Suprapubic skin (tissue), 4 donors: Measurements from ENCODE around the gene TMEM184C. TPM values are rescaled to one million over a fixed set of nuclear protein-coding genes. Genes with fewer than 3 reads are reported as not detected.

Experiments used
- DNase-seq, 2 donors: peaks; one replicate each; pipeline ENCODE4 v3.0.0-alpha.2; 2019; ENCODE audit warnings: low spot score in 2 of 2
- H3K27ac ChIP-seq: fragments of 200-600 bp; sonication (generic); one replicate; pipeline ENCODE4 v1.5.1; 2019
- H3K27me3 ChIP-seq: fragments of 200-600 bp; sonication (generic); one replicate; pipeline ENCODE4 v1.5.1; 2019
- H3K36me3 ChIP-seq: fragments of 200-600 bp; sonication (generic); one replicate; pipeline ENCODE4 v1.5.1; 2019
- H3K4me1 ChIP-seq: fragments of 200-600 bp; sonication (generic); one replicate; pipeline ENCODE4 v1.5.1; 2019
- H3K4me3 ChIP-seq: fragments of 200-600 bp; sonication (generic); one replicate; pipeline ENCODE4 v1.5.1; 2019; ENCODE audit warnings: mild to moderate bottlenecking
- H3K9me3 ChIP-seq: fragments of 200-600 bp; sonication (generic); one replicate; pipeline ENCODE4 v1.5.1; 2019
- CTCF ChIP-seq, 2 donors: fragments of 200-600 bp in 1 of 2; fragments of 450-650 bp in 1 of 2; sonication (generic) in 1 of 2; IDR thresholded peaks; one replicate each; pipeline ENCODE4 v1.5.1; 2016 to 2019; ENCODE audit warnings: antibody characterized with exemption in 2 of 2, mild to moderate bottlenecking in 1 of 2, moderate library complexity in 1 of 2
- EP300 ChIP-seq: sonication (generic); formaldehyde crosslinking; IDR thresholded peaks from one replicate; pipeline ENCODE4 v1.6.1; 2017; ENCODE audit warnings: antibody characterized with exemption
- POLR2A ChIP-seq, 2 donors: fragments of 450-650 bp; IDR thresholded peaks; one replicate each; pipeline ENCODE4 v1.6.1; 2017; ENCODE audit warnings: antibody characterized with exemption in 2 of 2, mild to moderate bottlenecking in 2 of 2, moderate library complexity in 2 of 2
- POLR2AphosphoS5 ChIP-seq, 3 donors: sonication (generic); formaldehyde crosslinking; IDR thresholded peaks; one replicate each; pipeline ENCODE4 v1.6.1; 2017; ENCODE audit warnings: antibody characterized with exemption in 3 of 3
- WGBS: methylation state at CpG from one replicate; pipeline ENCODE4 v1.1.5; 2018; 5-methylcytosine and 5-hydroxymethylcytosine counted together
- total RNA-seq, 4 donors: library from RNA; depleted of rRNA; stranded (reverse); fragments of >200 nt; gene quantifications; one replicate each; pipeline ENCODE4 v1.1.0, GENCODE V29; 2016

TMEM184C gene
- total RNA-seq, 4 donors from 2014 or later, result 17.1 to 29.8 (median 21.1) TPM

- H3K4me3 ChIP-seq, result no peak overlapping the region
- no peaks in the 10 kb centered on the region for H3K36me3 ChIP-seq
- no peaks in the 10 kb centered on the region for H3K4me1 ChIP-seq
- WGBS, result 71% methylated on average over 3 of the region's 3 CpGs
- no peaks in the 10 kb centered on the region for H3K27me3 ChIP-seq
- TF ChIP-seq POLR2AphosphoS5 (IDR thresholded peaks at IDR 0.05) (no peak), CTCF (IDR thresholded peaks at IDR 0.05) (no peak), EP300 (no peak), POLR2A (IDR thresholded peaks at IDR 0.05) (no peak)
- DNase-seq, result no peak
- no peak overlapping the region for H3K27ac ChIP-seq
- no peaks in the 10 kb centered on the region for H3K9me3 ChIP-seq
Observed at GRCh38 chr4:147578593-147578992, 38.6 kb upstream of the TMEM184C start.

GRCh38 chr4:147580396-147580795, 36.8 kb upstream of the TMEM184C start:
- DNase-seq, result no peak
- H3K9me3 ChIP-seq, result no peaks in the 10 kb centered on the region
- no peak overlapping the region for H3K4me3 ChIP-seq
- 29% methylated on average over 1 of the region's 1 CpG for WGBS
- no peaks in the 10 kb centered on the region for H3K4me1 ChIP-seq
- no peaks in the 10 kb centered on the region for H3K27me3 ChIP-seq
- H3K27ac ChIP-seq, result no peak overlapping the region
- H3K36me3 ChIP-seq, result no peaks in the 10 kb centered on the region
- no peak for TF ChIP-seq CTCF (IDR thresholded peaks at IDR 0.05)
- TF ChIP-seq POLR2A (IDR thresholded peaks at IDR 0.05), result no peak
- no peak for TF ChIP-seq EP300
- no peak for TF ChIP-seq POLR2AphosphoS5 (IDR thresholded peaks at IDR 0.05)

- WGBS, result 79% methylated on average over 6 of the region's 6 CpGs
- Histone ChIP-seq H3K9me3 (no peaks in the 10 kb centered on the region), H3K4me3 (no peak overlapping the region), H3K4me1 (no peaks in the 10 kb centered on the region), H3K27me3 (no peaks in the 10 kb centered on the region), H3K27ac (no peak overlapping the region), H3K36me3 (no peaks in the 10 kb centered on the region)
- TF ChIP-seq POLR2AphosphoS5 (IDR thresholded peaks at IDR 0.05), result no peak
- no peak for TF ChIP-seq CTCF (IDR thresholded peaks at IDR 0.05)
- no peak for TF ChIP-seq POLR2A (IDR thresholded peaks at IDR 0.05)
- TF ChIP-seq EP300, result no peak
- DNase-seq, result no peak
Observed at GRCh38 chr4:147581606-147582350, 35.4 kb upstream of the TMEM184C start.

GRCh38 chr4:147582386-147583060, 34.7 kb upstream of the TMEM184C start:
- Histone ChIP-seq H3K4me3 (no peak overlapping the region), H3K27ac (no peak overlapping the region), H3K36me3 (no peaks in the 10 kb centered on the region), H3K4me1 (no peaks in the 10 kb centered on the region), H3K27me3 (no peaks in the 10 kb centered on the region), H3K9me3 (no peaks in the 10 kb centered on the region)
- TF ChIP-seq POLR2A (IDR thresholded peaks at IDR 0.05) (no peak), POLR2AphosphoS5 (IDR thresholded peaks at IDR 0.05) (no peak), CTCF (IDR thresholded peaks at IDR 0.05) (no peak), EP300 (no peak)
- no peak for DNase-seq

- no peaks in the 10 kb centered on the region for H3K4me1 ChIP-seq
- no peaks in the 10 kb centered on the region for H3K27me3 ChIP-seq
- no peak overlapping the region for H3K4me3 ChIP-seq
- 63% methylated on average over 1 of the region's 1 CpG for WGBS
- TF ChIP-seq POLR2A (IDR thresholded peaks at IDR 0.05) (no peak), EP300 (no peak), CTCF (IDR thresholded peaks at IDR 0.05) (no peak), POLR2AphosphoS5 (IDR thresholded peaks at IDR 0.05) (no peak)
- no peaks in the 10 kb centered on the region for H3K36me3 ChIP-seq
- H3K9me3 ChIP-seq, result no peaks in the 10 kb centered on the region
- DNase-seq, result no peak
- no peak overlapping the region for H3K27ac ChIP-seq
Observed at GRCh38 chr4:147583876-147584275, 33.3 kb upstream of the TMEM184C start.
